Fibroblast of the aortic adventitia (primary cell): ENCODE data around the gene NXPH2. TPM values are rescaled to one million over a fixed set of nuclear protein-coding genes. Genes with fewer than 3 reads are reported as not detected.

Experiments
- DNase-seq: peaks from one replicate; pipeline ENCODE4 v3.0.0-alpha.2; 2010; ENCODE audit warnings: low read depth
- H3K4me3 ChIP-seq: 2 replicates; pipeline ENCODE4 v1.5.1; 2011; ENCODE audit warnings: low read depth, mild to moderate bottlenecking, control low read depth, low read length, moderate library complexity
- CTCF ChIP-seq: IDR thresholded peaks from 2 replicates; pipeline ENCODE4 v1.5.1; 2011; ENCODE audit warnings: mild to moderate bottlenecking, low read length, control low read depth, inconsistent platforms; ENCODE audit not compliant: insufficient read depth
- total RNA-seq: library from RNA; depleted of rRNA; stranded (reverse); fragments of >200 nt; gene quantifications from 2 replicates; pipeline ENCODE4 v1.2.3, GENCODE V29; 2012; ENCODE audit warnings: low replicate concordance

Gene NXPH2
- total RNA-seq, 1 donor, result not detected

- no peak overlapping the region for H3K4me3 ChIP-seq
- TF ChIP-seq CTCF, result no peak
- DNase-seq, result no peak
These were observed 55.3 kb downstream of the NXPH2 start for GRCh38 chr2:138724729-138725459.

- TF ChIP-seq CTCF, result no peak
- H3K4me3 ChIP-seq, result no peak overlapping the region
- no peak for DNase-seq
These were observed 55.9 kb downstream of the NXPH2 start for GRCh38 chr2:138724327-138724726.

- no peak overlapping the region for H3K4me3 ChIP-seq
- no peak for DNase-seq
- no peak for TF ChIP-seq CTCF
These were observed 56.8 kb downstream of the NXPH2 start for GRCh38 chr2:138723196-138723987.

GRCh38 chr2:138722316-138722715, 57.9 kb downstream of the NXPH2 start:
- DNase-seq, result no peak
- TF ChIP-seq CTCF, result no peak

GRCh38 chr2:138720035-138720838, 60.0 kb downstream of the NXPH2 start:
- TF ChIP-seq CTCF, result no peak
- no peak overlapping the region for H3K4me3 ChIP-seq
- DNase-seq, result no peak

More at GRCh38 chr2:138722316-138722715, 57.9 kb downstream of the NXPH2 start:
- H3K4me3 ChIP-seq, result no peak overlapping the region

- no peak for DNase-seq
These were observed 61.8 kb downstream of the NXPH2 start for GRCh38 chr2:138718405-138718804.

More at GRCh38 chr2:138718405-138718804, 61.8 kb downstream of the NXPH2 start:
- TF ChIP-seq CTCF, result no peak
- H3K4me3 ChIP-seq, result no peak overlapping the region
